ENCODE measurements around the gene LPCAT3.

DNA sequence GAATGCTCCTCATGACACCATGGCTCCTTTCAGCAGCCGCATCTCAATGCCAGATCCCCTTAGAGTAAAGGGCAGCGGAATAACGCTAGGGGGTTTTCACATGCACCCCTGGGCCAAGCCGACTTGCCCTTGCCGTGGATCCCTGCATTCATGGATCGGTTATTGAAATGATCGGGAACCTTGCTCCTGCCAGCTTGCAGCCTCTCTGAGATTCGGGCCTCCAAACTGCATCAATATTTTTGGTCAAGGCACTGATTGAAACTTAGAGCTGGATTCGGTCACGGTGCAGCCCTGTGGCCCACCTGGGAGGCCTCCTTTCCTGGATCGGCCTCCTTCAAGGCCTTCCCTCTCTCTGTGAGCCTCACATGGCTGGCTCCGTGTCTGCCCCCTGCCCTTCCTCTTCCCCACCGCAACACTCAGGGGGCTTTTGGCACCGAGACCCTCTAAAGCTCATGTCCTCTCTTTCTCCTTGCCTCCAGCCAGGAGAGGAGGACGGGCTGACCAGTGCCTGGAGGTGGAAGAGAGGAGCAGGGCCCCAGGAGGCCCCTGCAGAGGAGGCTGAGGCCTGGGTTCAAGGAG, 65.3 kb downstream of the LPCAT3 start:
- TF ChIP-seq, protein P1, sequence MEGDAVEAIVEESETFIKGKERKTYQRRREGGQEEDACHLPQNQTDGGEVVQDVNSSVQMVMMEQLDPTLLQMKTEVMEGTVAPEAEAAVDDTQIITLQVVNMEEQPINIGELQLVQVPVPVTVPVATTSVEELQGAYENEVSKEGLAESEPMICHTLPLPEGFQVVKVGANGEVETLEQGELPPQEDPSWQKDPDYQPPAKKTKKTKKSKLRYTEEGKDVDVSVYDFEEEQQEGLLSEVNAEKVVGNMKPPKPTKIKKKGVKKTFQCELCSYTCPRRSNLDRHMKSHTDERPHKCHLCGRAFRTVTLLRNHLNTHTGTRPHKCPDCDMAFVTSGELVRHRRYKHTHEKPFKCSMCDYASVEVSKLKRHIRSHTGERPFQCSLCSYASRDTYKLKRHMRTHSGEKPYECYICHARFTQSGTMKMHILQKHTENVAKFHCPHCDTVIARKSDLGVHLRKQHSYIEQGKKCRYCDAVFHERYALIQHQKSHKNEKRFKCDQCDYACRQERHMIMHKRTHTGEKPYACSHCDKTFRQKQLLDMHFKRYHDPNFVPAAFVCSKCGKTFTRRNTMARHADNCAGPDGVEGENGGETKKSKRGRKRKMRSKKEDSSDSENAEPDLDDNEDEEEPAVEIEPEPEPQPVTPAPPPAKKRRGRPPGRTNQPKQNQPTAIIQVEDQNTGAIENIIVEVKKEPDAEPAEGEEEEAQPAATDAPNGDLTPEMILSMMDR (optimal IDR thresholded peaks at IDR 0.05 in 1 of 3, IDR thresholded peaks at IDR 0.05 in 1 of 3, conservative IDR thresholded peaks at IDR 0.05 in 1 of 3; ENCODE audit: extremely low read depth in 1 of 3, insufficient read depth in 2 of 3, low read length in 3 of 3) = no peak
- no peak for TF ChIP-seq EZH2 (IDR thresholded peaks at IDR 0.05; ENCODE audit: low read length)
